ENCODE measurements around the gene PAK1IP1.
"Not testable (repeated sequence)": the region's sequence is repeated elsewhere in the genome, so short reads cannot be mapped to it uniquely, and the experiment has no call there.

The PAK1IP1 gene

DNA sequence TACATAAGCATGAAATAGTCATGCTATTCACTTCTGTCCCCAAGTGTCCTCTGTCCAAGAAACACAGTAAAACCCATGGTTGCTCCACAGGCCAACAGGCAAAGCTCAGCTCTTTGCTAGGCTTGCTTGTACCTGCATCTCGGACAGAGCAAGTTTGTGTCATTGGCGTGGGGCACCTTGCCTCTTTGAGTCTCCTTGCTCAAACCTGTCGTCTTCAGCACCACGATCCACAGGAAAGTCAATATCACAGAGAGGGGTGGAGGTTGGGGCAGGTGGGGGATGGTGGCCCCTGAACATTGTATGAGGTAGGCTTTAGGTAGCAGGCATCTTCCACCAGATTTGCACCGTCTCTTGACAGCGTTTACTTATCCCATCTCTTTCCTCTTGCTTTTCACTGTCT is 48.7 kb downstream of the PAK1IP1 start:
- DNase-seq (ENCODE audit: low spot score) = no peak

DNA sequence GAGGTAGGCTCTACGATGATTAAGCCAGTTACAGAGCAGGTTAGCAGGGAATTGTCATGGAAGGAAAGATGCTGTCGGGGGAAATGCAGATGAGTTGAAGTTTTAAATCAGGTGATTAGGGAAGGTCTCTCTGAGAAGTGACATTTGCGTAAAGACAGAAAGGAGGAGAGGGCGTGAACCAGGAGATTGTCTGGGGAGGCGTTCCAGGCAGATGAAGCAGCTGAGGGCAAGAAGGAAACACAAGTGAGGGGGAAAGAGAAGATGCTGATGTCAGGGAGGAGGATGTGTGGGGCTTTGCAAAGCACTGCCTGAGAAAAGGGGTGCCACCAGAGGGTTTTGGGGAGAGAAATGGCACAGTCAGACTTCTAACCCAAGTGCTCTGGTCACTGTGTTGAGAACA is 50.3 kb downstream of the PAK1IP1 start:
- DNase-seq (ENCODE audit: low spot score) = no peak

DNA sequence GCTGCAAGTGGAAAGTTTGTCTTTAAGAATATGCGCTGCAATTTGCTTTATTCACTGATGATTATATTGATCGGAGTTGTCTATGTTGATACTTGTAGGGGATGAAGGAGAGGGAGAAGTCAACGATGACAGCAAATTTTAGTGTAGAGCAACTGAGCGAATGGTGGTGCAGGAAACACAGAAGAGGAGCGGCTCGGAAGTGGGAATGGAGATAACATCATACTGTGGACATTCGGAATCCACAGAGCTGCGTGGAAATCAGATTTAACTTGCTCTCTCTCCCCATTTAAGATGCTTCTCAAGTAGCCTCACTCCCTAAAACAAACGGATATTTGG is 52.1 kb downstream of the PAK1IP1 start:
- no peak for DNase-seq (ENCODE audit: low spot score)

DNA sequence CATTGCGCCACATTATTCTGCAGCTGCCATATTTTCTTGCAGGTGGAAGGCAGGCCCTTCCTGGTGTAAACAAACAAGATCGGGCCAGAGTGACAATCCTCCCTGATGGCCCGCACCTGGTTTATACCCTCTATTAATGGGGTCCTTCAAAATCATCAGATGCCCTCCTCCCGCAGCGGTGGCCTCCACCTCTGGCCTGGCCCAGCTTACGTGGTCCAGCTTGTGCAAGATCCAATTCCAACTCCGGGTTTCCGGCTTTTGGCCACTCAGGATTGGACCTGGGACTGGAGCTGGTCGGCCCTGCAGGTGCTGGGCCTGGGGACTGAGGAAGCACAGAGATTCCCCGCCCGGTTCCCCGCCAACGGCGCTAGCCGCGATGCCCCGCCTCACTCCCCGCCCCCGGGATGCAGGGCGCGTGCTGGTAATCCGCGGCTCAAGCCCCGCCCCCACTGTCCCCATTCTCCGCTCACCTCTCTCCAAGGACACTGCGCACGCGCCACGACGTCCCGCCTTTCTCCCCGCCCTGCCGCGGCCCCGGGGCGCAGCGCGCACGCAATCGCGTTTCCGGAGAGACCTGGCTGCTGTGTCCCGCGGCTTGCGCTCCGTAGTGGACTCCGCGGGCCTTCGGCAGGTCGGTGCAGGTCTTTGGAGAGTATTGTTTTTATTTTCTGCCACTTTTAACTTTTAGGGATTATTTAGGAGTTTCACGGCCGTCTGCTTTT is 52.6 kb downstream of the PAK1IP1 start, which contains the start of gene TMEM14B:
TSS of gene TMEM14B (plus strand) at position 555 of the 722 bp plus-strand sequence. CDS start 1,441 bp downstream, outside the sequence.
- peak; percentile 97 for DNase-seq (ENCODE audit: low spot score)

DNA sequence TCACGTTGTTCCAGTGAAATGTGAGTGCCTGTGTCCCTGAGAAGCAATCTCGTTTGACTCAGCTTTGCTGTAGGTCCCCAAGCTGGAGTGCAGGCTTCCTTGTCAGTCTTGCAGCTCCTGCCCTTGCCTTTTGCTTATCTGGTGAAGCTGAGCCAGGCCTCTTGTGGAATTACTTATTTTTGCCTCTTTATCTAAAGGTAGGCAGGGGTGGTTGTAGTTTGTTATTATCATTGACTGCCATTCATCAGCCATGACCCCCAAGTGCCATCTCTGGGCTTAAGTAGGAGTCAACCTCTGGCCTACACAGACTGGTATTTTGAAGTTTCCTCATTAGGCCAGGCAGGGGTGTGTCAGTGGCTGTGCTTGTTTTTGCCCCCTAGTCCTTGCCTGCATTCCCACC is 55.0 kb downstream of the PAK1IP1 start:
- peak; percentile 71 for DNase-seq (ENCODE audit: low spot score)

DNA sequence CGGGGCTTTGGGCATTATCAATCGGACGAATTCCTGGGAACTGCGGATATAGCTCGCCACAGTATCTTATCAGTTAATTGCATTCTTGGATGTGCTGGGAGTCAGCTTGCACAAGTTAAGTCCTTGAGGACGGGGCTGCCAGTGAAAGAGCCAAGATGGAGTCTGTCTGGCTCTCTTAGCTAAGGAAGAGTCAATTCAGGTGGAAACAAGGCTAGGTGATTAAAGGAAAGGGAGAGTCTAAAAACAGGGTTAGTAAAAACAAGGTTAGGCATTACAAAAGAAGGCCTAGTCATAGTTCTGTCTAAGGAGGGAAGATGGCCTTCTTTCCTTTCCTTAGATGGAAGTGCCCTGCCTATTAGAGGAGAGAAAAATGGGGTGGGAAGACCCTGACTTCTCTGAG is 55.8 kb downstream of the PAK1IP1 start:
- not testable (repeated sequence) for DNase-seq (ENCODE audit: low spot score)

DNA sequence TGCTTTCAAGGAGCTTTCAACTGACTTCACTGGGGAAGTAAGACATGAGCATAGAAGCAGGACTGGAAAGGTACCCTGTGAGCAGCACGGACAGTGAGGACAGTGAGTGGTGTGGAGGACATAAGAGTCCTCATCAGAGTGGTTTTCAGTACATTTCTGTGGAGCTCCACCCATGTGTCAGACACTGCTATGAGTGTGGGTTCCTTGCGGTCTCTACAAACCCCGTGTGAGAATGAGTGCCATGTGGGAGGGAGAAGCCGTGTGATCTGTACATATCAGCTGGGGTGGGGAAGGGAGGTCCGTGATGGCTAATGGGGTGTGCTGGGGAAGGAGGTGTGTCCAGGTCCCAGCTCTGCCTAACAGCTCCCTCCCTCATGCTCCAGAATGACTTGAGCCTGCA is 57.0 kb downstream of the PAK1IP1 start:
- DNase-seq (ENCODE audit: low spot score) = peak; percentile 65

DNA sequence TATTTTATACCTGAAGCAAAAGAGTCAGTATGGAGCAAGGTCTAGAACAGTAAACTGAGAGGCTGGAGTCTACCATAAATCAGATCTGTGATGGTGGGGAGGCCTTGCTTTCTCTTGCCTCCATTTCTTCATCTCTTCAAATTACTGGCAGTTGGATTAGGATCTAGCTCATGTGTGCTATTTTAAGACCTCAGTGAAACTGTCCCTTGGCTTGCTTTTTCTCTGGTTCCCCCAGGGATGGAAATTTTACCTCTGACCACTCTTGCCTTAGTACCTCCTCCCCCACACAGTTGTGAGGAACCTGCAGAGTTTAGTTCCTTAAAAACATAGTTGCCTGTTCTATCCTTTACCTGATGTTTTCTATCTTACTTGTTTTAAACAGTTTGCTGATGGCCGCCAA is 61.3 kb downstream of the PAK1IP1 start:
- DNase-seq (ENCODE audit: low spot score) = no peak
